Measurements from ENCODE around the gene CFAP410.

DNA sequence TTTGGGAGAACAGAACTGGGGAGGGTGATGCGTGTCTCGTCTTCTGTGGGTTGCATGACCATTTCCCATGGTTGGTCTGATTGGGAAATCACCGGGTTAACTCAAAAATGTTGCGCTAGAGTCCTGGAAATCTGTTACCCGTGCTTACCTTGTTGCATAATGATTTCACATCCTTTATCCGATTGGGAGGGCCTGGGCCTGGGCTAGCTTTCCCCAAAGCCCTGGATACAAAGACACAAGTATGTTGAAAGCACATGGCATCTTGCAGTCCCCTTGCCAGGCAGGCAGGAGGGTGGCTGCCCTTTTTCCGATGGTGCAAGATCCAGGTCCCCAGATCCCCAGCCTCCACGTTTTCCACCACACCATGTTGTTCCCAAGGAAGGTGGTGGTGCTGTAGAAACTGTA lies 14.8 kb upstream of the CFAP410 start:
- TF ChIP-seq, protein P1, sequence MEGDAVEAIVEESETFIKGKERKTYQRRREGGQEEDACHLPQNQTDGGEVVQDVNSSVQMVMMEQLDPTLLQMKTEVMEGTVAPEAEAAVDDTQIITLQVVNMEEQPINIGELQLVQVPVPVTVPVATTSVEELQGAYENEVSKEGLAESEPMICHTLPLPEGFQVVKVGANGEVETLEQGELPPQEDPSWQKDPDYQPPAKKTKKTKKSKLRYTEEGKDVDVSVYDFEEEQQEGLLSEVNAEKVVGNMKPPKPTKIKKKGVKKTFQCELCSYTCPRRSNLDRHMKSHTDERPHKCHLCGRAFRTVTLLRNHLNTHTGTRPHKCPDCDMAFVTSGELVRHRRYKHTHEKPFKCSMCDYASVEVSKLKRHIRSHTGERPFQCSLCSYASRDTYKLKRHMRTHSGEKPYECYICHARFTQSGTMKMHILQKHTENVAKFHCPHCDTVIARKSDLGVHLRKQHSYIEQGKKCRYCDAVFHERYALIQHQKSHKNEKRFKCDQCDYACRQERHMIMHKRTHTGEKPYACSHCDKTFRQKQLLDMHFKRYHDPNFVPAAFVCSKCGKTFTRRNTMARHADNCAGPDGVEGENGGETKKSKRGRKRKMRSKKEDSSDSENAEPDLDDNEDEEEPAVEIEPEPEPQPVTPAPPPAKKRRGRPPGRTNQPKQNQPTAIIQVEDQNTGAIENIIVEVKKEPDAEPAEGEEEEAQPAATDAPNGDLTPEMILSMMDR (IDR thresholded peaks at IDR 0.05; ENCODE audit: low read length) = no peak
- no peak for TF ChIP-seq EZH2 (IDR thresholded peaks at IDR 0.05; ENCODE audit: borderline replicate concordance, low read length)
